ENCODE results near the gene PARP15. TPM values are rescaled to one million over a fixed set of nuclear protein-coding genes. Genes with fewer than 3 reads are reported as not detected.

Gene PARP15
- total RNA-seq, 1 donor from 2014 or later, result 0.29 TPM

- Mint-ChIP-seq H3K4me1 (ENCODE audit: low read depth, unreplicated experiment) (no peaks in the 10 kb centered on the region), H3K36me3 (ENCODE audit: unreplicated experiment) (no peaks in the 10 kb centered on the region), H3K27ac (ENCODE audit: unreplicated experiment) (no peak overlapping the region), H3K9me3 (ENCODE audit: unreplicated experiment) (no peaks in the 10 kb centered on the region), H3K4me3 (ENCODE audit: unreplicated experiment) (no peak overlapping the region), H3K27me3 (ENCODE audit: unreplicated experiment) (peaks cover 6% of the 10 kb centered on the region)
- DNase-seq, result no peak
- TF ChIP-seq CTCF (IDR thresholded peaks at IDR 0.05; ENCODE audit: partially characterized antibody, unreplicated experiment), result no peak
Observed at GRCh38 chr3:122536632-122537001, 40.8 kb upstream of the PARP15 start.

- Mint-ChIP-seq H3K27me3 (ENCODE audit: unreplicated experiment) (peaks cover 3% of the 10 kb centered on the region), H3K9me3 (ENCODE audit: unreplicated experiment) (no peaks in the 10 kb centered on the region), H3K4me1 (ENCODE audit: low read depth, unreplicated experiment) (no peaks in the 10 kb centered on the region), H3K4me3 (ENCODE audit: unreplicated experiment) (no peak overlapping the region), H3K27ac (ENCODE audit: unreplicated experiment) (no peak overlapping the region), H3K36me3 (ENCODE audit: unreplicated experiment) (no peaks in the 10 kb centered on the region)
- TF ChIP-seq CTCF (IDR thresholded peaks at IDR 0.05; ENCODE audit: partially characterized antibody, unreplicated experiment), result no peak
- no peak for DNase-seq
Observed at GRCh38 chr3:122538956-122539490, 38.4 kb upstream of the PARP15 start.

GRCh38 chr3:122546151-122546550 is 31.3 kb upstream of the PARP15 start:
- H3K9me3 Mint-ChIP-seq (ENCODE audit: unreplicated experiment), result no peaks in the 10 kb centered on the region
- no peaks in the 10 kb centered on the region for H3K36me3 Mint-ChIP-seq (ENCODE audit: unreplicated experiment)
- no peaks in the 10 kb centered on the region for H3K27me3 Mint-ChIP-seq (ENCODE audit: unreplicated experiment)
- H3K4me3 Mint-ChIP-seq (ENCODE audit: unreplicated experiment), result no peak overlapping the region
- H3K27ac Mint-ChIP-seq (ENCODE audit: unreplicated experiment), result no peak overlapping the region
- no peak for DNase-seq
- no peaks in the 10 kb centered on the region for H3K4me1 Mint-ChIP-seq (ENCODE audit: low read depth, unreplicated experiment)
- TF ChIP-seq CTCF (IDR thresholded peaks at IDR 0.05; ENCODE audit: partially characterized antibody, unreplicated experiment), result no peak

- no peak for TF ChIP-seq CTCF (IDR thresholded peaks at IDR 0.05; ENCODE audit: partially characterized antibody, unreplicated experiment)
- H3K9me3 Mint-ChIP-seq (ENCODE audit: unreplicated experiment), result no peaks in the 10 kb centered on the region
- H3K27ac Mint-ChIP-seq (ENCODE audit: unreplicated experiment), result no peak overlapping the region
- H3K4me3 Mint-ChIP-seq (ENCODE audit: unreplicated experiment), result no peak overlapping the region
- H3K27me3 Mint-ChIP-seq (ENCODE audit: unreplicated experiment), result no peaks in the 10 kb centered on the region
- DNase-seq, result no peak
- H3K36me3 Mint-ChIP-seq (ENCODE audit: unreplicated experiment), result no peaks in the 10 kb centered on the region
- H3K4me1 Mint-ChIP-seq (ENCODE audit: low read depth, unreplicated experiment), result no peaks in the 10 kb centered on the region
Observed at GRCh38 chr3:122548076-122548475, 29.4 kb upstream of the PARP15 start.

- H3K4me1 Mint-ChIP-seq (ENCODE audit: low read depth, unreplicated experiment), result no peaks in the 10 kb centered on the region
- H3K36me3 Mint-ChIP-seq (ENCODE audit: unreplicated experiment), result no peaks in the 10 kb centered on the region
- no peak overlapping the region for H3K4me3 Mint-ChIP-seq (ENCODE audit: unreplicated experiment)
- no peaks in the 10 kb centered on the region for H3K9me3 Mint-ChIP-seq (ENCODE audit: unreplicated experiment)
- no peak for TF ChIP-seq CTCF (IDR thresholded peaks at IDR 0.05; ENCODE audit: partially characterized antibody, unreplicated experiment)
- no peaks in the 10 kb centered on the region for H3K27me3 Mint-ChIP-seq (ENCODE audit: unreplicated experiment)
- no peak overlapping the region for H3K27ac Mint-ChIP-seq (ENCODE audit: unreplicated experiment)
- no peak for DNase-seq
Observed at GRCh38 chr3:122548619-122549018, 28.8 kb upstream of the PARP15 start.
